ENCODE results near the gene IL18. TPM values are rescaled to one million over a fixed set of nuclear protein-coding genes. Genes with fewer than 3 reads are reported as not detected.
"Not testable (repeated sequence)": the region's sequence is repeated elsewhere in the genome, so short reads cannot be mapped to it uniquely, and the experiment has no call there.

Gene IL18
- total RNA-seq, result under 1 TPM; 0.45 to 0.75 TPM

- peaks cover 1% of the 10 kb centered on the region for H3K4me1 Mint-ChIP-seq
- POLR2A ChIA-PET, result no interaction called here
- no peak within 1 kb of the TSS for H3K27ac Mint-ChIP-seq
- DNase-seq (no peak), ATAC-seq (ENCODE audit: low read depth) (no peak)
- H3K36me3 Mint-ChIP-seq, result no peaks in the 10 kb centered on the region
- H3K27me3 Mint-ChIP-seq, result peaks cover 17% of the 10 kb centered on the region
- H3K9me3 Mint-ChIP-seq, result no peaks in the 10 kb centered on the region
- peak within 1 kb of the TSS; percentile 70 for H3K4me3 Mint-ChIP-seq
Measured at GRCh38 chr11:112163875-112164685, at the start of gene IL18. IL18 (minus strand) TSS chr11:112164094; CDS start chr11:112155053, 9,041 bp downstream.

- peaks cover 6% of the 10 kb centered on the region for H3K27me3 Mint-ChIP-seq
- DNase-seq (no peak), ATAC-seq (ENCODE audit: low read depth) (no peak)
- no peak overlapping the region for H3K27ac Mint-ChIP-seq
- POLR2A ChIA-PET, result no interaction called here
- H3K36me3 Mint-ChIP-seq, result no peaks in the 10 kb centered on the region
- no peaks in the 10 kb centered on the region for H3K4me1 Mint-ChIP-seq
- H3K4me3 Mint-ChIP-seq, result no peak overlapping the region
- H3K9me3 Mint-ChIP-seq, result no peaks in the 10 kb centered on the region
Measured at GRCh38 chr11:112212710-112213109, 48.8 kb upstream of the IL18 start.

GRCh38 chr11:112212290-112212689 lies 48.4 kb upstream of the IL18 start:
- Mint-ChIP-seq H3K27me3 (peaks cover 6% of the 10 kb centered on the region), H3K4me1 (no peaks in the 10 kb centered on the region), H3K4me3 (no peak overlapping the region), H3K27ac (no peak overlapping the region), H3K36me3 (no peaks in the 10 kb centered on the region), H3K9me3 (no peaks in the 10 kb centered on the region)
- DNase-seq, result no peak
- POLR2A ChIA-PET, result no interaction called here
- ATAC-seq (ENCODE audit: low read depth), result no peak

GRCh38 chr11:112211536-112211935 lies 47.6 kb upstream of the IL18 start:
- Mint-ChIP-seq H3K9me3 (no peaks in the 10 kb centered on the region), H3K36me3 (no peaks in the 10 kb centered on the region), H3K4me3 (no peak overlapping the region), H3K4me1 (no peaks in the 10 kb centered on the region), H3K27ac (no peak overlapping the region), H3K27me3 (peaks cover 6% of the 10 kb centered on the region)
- POLR2A ChIA-PET, result no interaction called here
- DNase-seq (no peak), ATAC-seq (ENCODE audit: low read depth) (no peak)

GRCh38 chr11:112210890-112211289 lies 47.0 kb upstream of the IL18 start:
- no peak for ATAC-seq (ENCODE audit: low read depth)
- Mint-ChIP-seq H3K36me3 (no peaks in the 10 kb centered on the region), H3K4me1 (no peaks in the 10 kb centered on the region), H3K9me3 (no peaks in the 10 kb centered on the region), H3K4me3 (no peak overlapping the region), H3K27ac (no peak overlapping the region), H3K27me3 (peaks cover 6% of the 10 kb centered on the region)
- POLR2A ChIA-PET, result no interaction called here
- DNase-seq, result no peak

- H3K4me1 Mint-ChIP-seq, result no peaks in the 10 kb centered on the region
- H3K9me3 Mint-ChIP-seq, result no peaks in the 10 kb centered on the region
- no peak overlapping the region for H3K27ac Mint-ChIP-seq
- POLR2A ChIA-PET, result no interaction called here
- H3K4me3 Mint-ChIP-seq, result no peak overlapping the region
- ATAC-seq (ENCODE audit: low read depth), result no peak
- no peak for DNase-seq
- H3K36me3 Mint-ChIP-seq, result no peaks in the 10 kb centered on the region
- peaks cover 9% of the 10 kb centered on the region for H3K27me3 Mint-ChIP-seq
Measured at GRCh38 chr11:112206071-112206470, 42.2 kb upstream of the IL18 start.

GRCh38 chr11:112200252-112200651 lies 36.4 kb upstream of the IL18 start:
- no peak for DNase-seq
- Mint-ChIP-seq H3K27me3 (peaks cover 18% of the 10 kb centered on the region), H3K9me3 (peaks cover 3% of the 10 kb centered on the region), H3K36me3 (no peaks in the 10 kb centered on the region), H3K27ac (no peak overlapping the region), H3K4me3 (no peak overlapping the region), H3K4me1 (no peaks in the 10 kb centered on the region)
- ATAC-seq (ENCODE audit: low read depth), result no peak
- POLR2A ChIA-PET, result no interaction called here

- H3K9me3 Mint-ChIP-seq; H3K4me3 Mint-ChIP-seq; ATAC-seq (ENCODE audit: low read depth); DNase-seq; H3K36me3 Mint-ChIP-seq; H3K27ac Mint-ChIP-seq; POLR2A ChIA-PET; H3K4me1 Mint-ChIP-seq: not testable (repeated sequence)
- H3K27me3 Mint-ChIP-seq, result peaks cover 18% of the 10 kb centered on the region
Measured at GRCh38 chr11:112199101-112199500, 35.2 kb upstream of the IL18 start.

GRCh38 chr11:112196519-112197087 lies 32.7 kb upstream of the IL18 start:
- H3K27me3 Mint-ChIP-seq, result peaks cover 18% of the 10 kb centered on the region
- no peaks in the 10 kb centered on the region for H3K36me3 Mint-ChIP-seq
- POLR2A ChIA-PET, result no interaction called here
- peaks cover 2% of the 10 kb centered on the region for H3K4me1 Mint-ChIP-seq
- H3K4me3 Mint-ChIP-seq, result no peak overlapping the region
- ATAC-seq (ENCODE audit: low read depth), result no peak
- H3K9me3 Mint-ChIP-seq, result peaks cover 3% of the 10 kb centered on the region
- no peak for DNase-seq
- no peak overlapping the region for H3K27ac Mint-ChIP-seq

- peaks cover 22% of the 10 kb centered on the region for H3K27me3 Mint-ChIP-seq
- no peak overlapping the region for H3K27ac Mint-ChIP-seq
- no peak for ATAC-seq (ENCODE audit: low read depth)
- H3K4me1 Mint-ChIP-seq, result peaks cover 2% of the 10 kb centered on the region
- no peak for DNase-seq
- H3K36me3 Mint-ChIP-seq, result no peaks in the 10 kb centered on the region
- no peak overlapping the region for H3K4me3 Mint-ChIP-seq
- POLR2A ChIA-PET, result no interaction called here
- peaks cover 3% of the 10 kb centered on the region for H3K9me3 Mint-ChIP-seq
Measured at GRCh38 chr11:112195951-112196351, 32.1 kb upstream of the IL18 start.

- DNase-seq; H3K36me3 Mint-ChIP-seq; H3K27ac Mint-ChIP-seq; ATAC-seq (ENCODE audit: low read depth); H3K4me3 Mint-ChIP-seq; H3K4me1 Mint-ChIP-seq; H3K9me3 Mint-ChIP-seq: not testable (repeated sequence)
- H3K27me3 Mint-ChIP-seq, result peaks cover 22% of the 10 kb centered on the region
- POLR2A ChIA-PET, result interaction anchor here (0.6 kb wide), 1 partner anchor 57 kb away, joined by 3 read pairs; no protein-coding TSS in a partner anchor
Measured at GRCh38 chr11:112195113-112195512, 31.2 kb upstream of the IL18 start.

- POLR2A ChIA-PET, result no interaction called here
- no peak for ATAC-seq (ENCODE audit: low read depth)
- Mint-ChIP-seq H3K4me1 (no peaks in the 10 kb centered on the region), H3K36me3 (no peaks in the 10 kb centered on the region), H3K9me3 (no peaks in the 10 kb centered on the region), H3K27ac (no peak overlapping the region), H3K4me3 (no peak overlapping the region), H3K27me3 (peaks cover 9% of the 10 kb centered on the region)
- DNase-seq, result no peak
Measured at GRCh38 chr11:112186304-112186703, 22.4 kb upstream of the IL18 start.

- Mint-ChIP-seq H3K27me3 (peaks cover 10% of the 10 kb centered on the region), H3K27ac (no peak overlapping the region), H3K4me3 (no peak overlapping the region), H3K36me3 (no peaks in the 10 kb centered on the region), H3K4me1 (no peaks in the 10 kb centered on the region), H3K9me3 (no peaks in the 10 kb centered on the region)
- POLR2A ChIA-PET, result no interaction called here
- DNase-seq, result no peak
- ATAC-seq (ENCODE audit: low read depth), result no peak
Measured at GRCh38 chr11:112185883-112186282, 22.0 kb upstream of the IL18 start.

GRCh38 chr11:112182867-112183266 lies 19.0 kb upstream of the IL18 start:
- Mint-ChIP-seq H3K9me3 (no peaks in the 10 kb centered on the region), H3K27me3 (peaks cover 24% of the 10 kb centered on the region), H3K4me1 (peaks cover 4% of the 10 kb centered on the region), H3K27ac (no peak overlapping the region), H3K36me3 (no peaks in the 10 kb centered on the region), H3K4me3 (no peak overlapping the region)
- POLR2A ChIA-PET, result no interaction called here
- ATAC-seq (ENCODE audit: low read depth) (no peak), DNase-seq (no peak)

Data from activated naive CD8-positive, alpha-beta T cell treated with anti-CD3 and anti-CD28 coated beads, Interleukin-2, amount 10 ng/mL, durations not matched to agents 7 days and 5 days (primary cell).